ENCODE measurements around the gene NOPCHAP1.

DNA sequence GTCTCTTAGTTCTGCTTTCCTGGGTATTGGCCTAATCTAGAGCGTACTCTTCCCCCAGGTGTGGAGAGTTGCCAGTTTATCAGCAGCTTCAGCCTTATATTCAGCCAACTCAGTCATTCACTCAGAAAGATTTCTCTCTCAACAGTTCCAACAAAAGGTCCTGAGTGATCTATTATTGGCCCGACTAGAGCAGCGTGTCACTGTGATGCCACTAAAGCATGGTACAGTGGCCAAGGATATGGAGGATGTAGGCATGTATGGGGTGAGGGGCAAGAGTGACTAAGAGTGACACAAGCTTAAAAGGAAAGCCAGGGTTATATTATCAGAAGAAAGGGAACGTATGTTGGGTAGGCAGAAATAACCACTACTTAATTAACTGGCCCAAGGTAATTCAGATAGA lies 4.8 kb downstream of the NOPCHAP1 start:
- TF ChIP-seq, protein P1, sequence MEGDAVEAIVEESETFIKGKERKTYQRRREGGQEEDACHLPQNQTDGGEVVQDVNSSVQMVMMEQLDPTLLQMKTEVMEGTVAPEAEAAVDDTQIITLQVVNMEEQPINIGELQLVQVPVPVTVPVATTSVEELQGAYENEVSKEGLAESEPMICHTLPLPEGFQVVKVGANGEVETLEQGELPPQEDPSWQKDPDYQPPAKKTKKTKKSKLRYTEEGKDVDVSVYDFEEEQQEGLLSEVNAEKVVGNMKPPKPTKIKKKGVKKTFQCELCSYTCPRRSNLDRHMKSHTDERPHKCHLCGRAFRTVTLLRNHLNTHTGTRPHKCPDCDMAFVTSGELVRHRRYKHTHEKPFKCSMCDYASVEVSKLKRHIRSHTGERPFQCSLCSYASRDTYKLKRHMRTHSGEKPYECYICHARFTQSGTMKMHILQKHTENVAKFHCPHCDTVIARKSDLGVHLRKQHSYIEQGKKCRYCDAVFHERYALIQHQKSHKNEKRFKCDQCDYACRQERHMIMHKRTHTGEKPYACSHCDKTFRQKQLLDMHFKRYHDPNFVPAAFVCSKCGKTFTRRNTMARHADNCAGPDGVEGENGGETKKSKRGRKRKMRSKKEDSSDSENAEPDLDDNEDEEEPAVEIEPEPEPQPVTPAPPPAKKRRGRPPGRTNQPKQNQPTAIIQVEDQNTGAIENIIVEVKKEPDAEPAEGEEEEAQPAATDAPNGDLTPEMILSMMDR (conservative IDR thresholded peaks at IDR 0.05; ENCODE audit: low read depth, low read length): no peak
- TF ChIP-seq CHD1 (IDR thresholded peaks at IDR 0.05; ENCODE audit: low read depth, low read length) (no peak), RFX5 (IDR thresholded peaks at IDR 0.05; ENCODE audit: low read depth, low read length) (no peak), POLR2A (IDR thresholded peaks at IDR 0.05; ENCODE audit: low read depth, low read length) (no peak), MAFK (IDR thresholded peaks at IDR 0.05; ENCODE audit: low read depth, low read length) (no peak), BHLHE40 (IDR thresholded peaks at IDR 0.05; ENCODE audit: low read depth, low read length) (no peak), RAD21 (IDR thresholded peaks at IDR 0.05; ENCODE audit: low read length) (no peak), MAZ (IDR thresholded peaks at IDR 0.05; ENCODE audit: borderline replicate concordance, low read depth, low read length) (no peak), CEBPB (IDR thresholded peaks at IDR 0.05; ENCODE audit: low read depth, low read length) (no peak), MXI1 (IDR thresholded peaks at IDR 0.05; ENCODE audit: borderline replicate concordance, low read depth, low read length) (no peak), FOS (IDR thresholded peaks at IDR 0.05; ENCODE audit: low read depth, low read length) (no peak)
- TF ChIP-seq, protein P2, sequence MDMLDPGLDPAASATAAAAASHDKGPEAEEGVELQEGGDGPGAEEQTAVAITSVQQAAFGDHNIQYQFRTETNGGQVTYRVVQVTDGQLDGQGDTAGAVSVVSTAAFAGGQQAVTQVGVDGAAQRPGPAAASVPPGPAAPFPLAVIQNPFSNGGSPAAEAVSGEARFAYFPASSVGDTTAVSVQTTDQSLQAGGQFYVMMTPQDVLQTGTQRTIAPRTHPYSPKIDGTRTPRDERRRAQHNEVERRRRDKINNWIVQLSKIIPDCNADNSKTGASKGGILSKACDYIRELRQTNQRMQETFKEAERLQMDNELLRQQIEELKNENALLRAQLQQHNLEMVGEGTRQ (IDR thresholded peaks at IDR 0.05; ENCODE audit: low read depth, low read length): no peak
- TF ChIP-seq, protein P3, sequence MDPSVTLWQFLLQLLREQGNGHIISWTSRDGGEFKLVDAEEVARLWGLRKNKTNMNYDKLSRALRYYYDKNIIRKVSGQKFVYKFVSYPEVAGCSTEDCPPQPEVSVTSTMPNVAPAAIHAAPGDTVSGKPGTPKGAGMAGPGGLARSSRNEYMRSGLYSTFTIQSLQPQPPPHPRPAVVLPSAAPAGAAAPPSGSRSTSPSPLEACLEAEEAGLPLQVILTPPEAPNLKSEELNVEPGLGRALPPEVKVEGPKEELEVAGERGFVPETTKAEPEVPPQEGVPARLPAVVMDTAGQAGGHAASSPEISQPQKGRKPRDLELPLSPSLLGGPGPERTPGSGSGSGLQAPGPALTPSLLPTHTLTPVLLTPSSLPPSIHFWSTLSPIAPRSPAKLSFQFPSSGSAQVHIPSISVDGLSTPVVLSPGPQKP (IDR thresholded peaks at IDR 0.05; ENCODE audit: borderline replicate concordance, low read depth, low read length): no peak

Measured in IMR-90 (cell line).